ENCODE measurements around the gene SELE.
"Not testable (repeated sequence)": the region's sequence is repeated elsewhere in the genome, so short reads cannot be mapped to it uniquely, and the experiment has no call there.

Gene SELE

GRCh38 chr1:169745015-169745861 lies 11.4 kb upstream of the SELE start:
- H3K4me1 ChIP-seq (ENCODE audit: control insufficient read depth, insufficient read depth, low read length): no peaks in the 10 kb centered on the region
- H3K9ac ChIP-seq (ENCODE audit: low read length): no peak overlapping the region
- H3K27me3 ChIP-seq (ENCODE audit: control insufficient read depth, insufficient read depth, low read length): no peaks in the 10 kb centered on the region
- H3K4me3 ChIP-seq (ENCODE audit: low read length): no peak overlapping the region
- no peaks in the 10 kb centered on the region for H3K36me3 ChIP-seq (ENCODE audit: control insufficient read depth, insufficient read depth, low read length)
- no peak overlapping the region for H3K27ac ChIP-seq (ENCODE audit: low read depth, low read length)

GRCh38 chr1:169741666-169742394 lies 8.0 kb upstream of the SELE start:
- Histone ChIP-seq H3K27me3 (ENCODE audit: control insufficient read depth, insufficient read depth, low read length) (no peaks in the 10 kb centered on the region), H3K36me3 (ENCODE audit: control insufficient read depth, insufficient read depth, low read length) (no peaks in the 10 kb centered on the region), H3K9ac (ENCODE audit: low read length) (no peak overlapping the region), H3K4me1 (ENCODE audit: control insufficient read depth, insufficient read depth, low read length) (no peaks in the 10 kb centered on the region), H3K4me3 (ENCODE audit: low read length) (no peak overlapping the region), H3K27ac (ENCODE audit: low read depth, low read length) (no peak overlapping the region)

GRCh38 chr1:169739980-169740379 lies 6.1 kb upstream of the SELE start:
- Histone ChIP-seq H3K36me3 (ENCODE audit: control insufficient read depth, insufficient read depth, low read length) (no peaks in the 10 kb centered on the region), H3K4me1 (ENCODE audit: control insufficient read depth, insufficient read depth, low read length) (no peaks in the 10 kb centered on the region), H3K27me3 (ENCODE audit: control insufficient read depth, insufficient read depth, low read length) (no peaks in the 10 kb centered on the region), H3K9ac (ENCODE audit: low read length) (no peak overlapping the region), H3K4me3 (ENCODE audit: low read length) (no peak overlapping the region), H3K27ac (ENCODE audit: low read depth, low read length) (no peak overlapping the region)

- Histone ChIP-seq H3K4me1 (ENCODE audit: control insufficient read depth, insufficient read depth, low read length) (no peaks in the 10 kb centered on the region), H3K4me3 (ENCODE audit: low read length) (no peak overlapping the region), H3K36me3 (ENCODE audit: control insufficient read depth, insufficient read depth, low read length) (no peaks in the 10 kb centered on the region), H3K27ac (ENCODE audit: low read depth, low read length) (no peak overlapping the region), H3K9ac (ENCODE audit: low read length) (no peak overlapping the region), H3K27me3 (ENCODE audit: control insufficient read depth, insufficient read depth, low read length) (no peaks in the 10 kb centered on the region)
Measured at GRCh38 chr1:169731446-169731845, 2.4 kb downstream of the SELE start.

GRCh38 chr1:169729991-169730390 lies 3.9 kb downstream of the SELE start:
- Histone ChIP-seq H3K27ac (ENCODE audit: low read depth, low read length) (no peak overlapping the region), H3K4me1 (ENCODE audit: control insufficient read depth, insufficient read depth, low read length) (no peaks in the 10 kb centered on the region), H3K9ac (ENCODE audit: low read length) (no peak overlapping the region), H3K27me3 (ENCODE audit: control insufficient read depth, insufficient read depth, low read length) (no peaks in the 10 kb centered on the region), H3K4me3 (ENCODE audit: low read length) (no peak overlapping the region), H3K36me3 (ENCODE audit: control insufficient read depth, insufficient read depth, low read length) (no peaks in the 10 kb centered on the region)

- Histone ChIP-seq H3K4me1 (ENCODE audit: control insufficient read depth, insufficient read depth, low read length) (no peaks in the 10 kb centered on the region), H3K4me3 (ENCODE audit: low read length) (no peak overlapping the region), H3K9ac (ENCODE audit: low read length) (no peak overlapping the region), H3K36me3 (ENCODE audit: control insufficient read depth, insufficient read depth, low read length) (no peaks in the 10 kb centered on the region), H3K27ac (ENCODE audit: low read depth, low read length) (no peak overlapping the region), H3K27me3 (ENCODE audit: control insufficient read depth, insufficient read depth, low read length) (no peaks in the 10 kb centered on the region)
Measured at GRCh38 chr1:169727307-169727706, 6.6 kb downstream of the SELE start.

GRCh38 chr1:169726851-169727250 lies 7.0 kb downstream of the SELE start:
- no peaks in the 10 kb centered on the region for H3K4me1 ChIP-seq (ENCODE audit: control insufficient read depth, insufficient read depth, low read length)
- no peaks in the 10 kb centered on the region for H3K36me3 ChIP-seq (ENCODE audit: control insufficient read depth, insufficient read depth, low read length)
- H3K27me3 ChIP-seq (ENCODE audit: control insufficient read depth, insufficient read depth, low read length): no peaks in the 10 kb centered on the region
- no peak overlapping the region for H3K4me3 ChIP-seq (ENCODE audit: low read length)
- H3K9ac ChIP-seq (ENCODE audit: low read length): no peak overlapping the region
- no peak overlapping the region for H3K27ac ChIP-seq (ENCODE audit: low read depth, low read length)

GRCh38 chr1:169725930-169726329 lies 7.9 kb downstream of the SELE start:
- no peaks in the 10 kb centered on the region for H3K27me3 ChIP-seq (ENCODE audit: control insufficient read depth, insufficient read depth, low read length)
- no peak overlapping the region for H3K9ac ChIP-seq (ENCODE audit: low read length)
- no peaks in the 10 kb centered on the region for H3K4me1 ChIP-seq (ENCODE audit: control insufficient read depth, insufficient read depth, low read length)
- no peak overlapping the region for H3K4me3 ChIP-seq (ENCODE audit: low read length)
- H3K36me3 ChIP-seq (ENCODE audit: control insufficient read depth, insufficient read depth, low read length): no peaks in the 10 kb centered on the region
- H3K27ac ChIP-seq (ENCODE audit: low read depth, low read length): no peak overlapping the region

GRCh38 chr1:169724168-169724567 lies 9.7 kb downstream of the SELE start:
- Histone ChIP-seq H3K9ac (ENCODE audit: low read length) (no peak overlapping the region), H3K27me3 (ENCODE audit: control insufficient read depth, insufficient read depth, low read length) (no peaks in the 10 kb centered on the region), H3K36me3 (ENCODE audit: control insufficient read depth, insufficient read depth, low read length) (no peaks in the 10 kb centered on the region), H3K27ac (ENCODE audit: low read depth, low read length) (no peak overlapping the region), H3K4me3 (ENCODE audit: low read length) (no peak overlapping the region), H3K4me1 (ENCODE audit: control insufficient read depth, insufficient read depth, low read length) (no peaks in the 10 kb centered on the region)

GRCh38 chr1:169723763-169724162 lies 10.1 kb downstream of the SELE start:
- H3K4me3 ChIP-seq (ENCODE audit: low read length): no peak overlapping the region
- H3K9ac ChIP-seq (ENCODE audit: low read length): no peak overlapping the region
- H3K4me1 ChIP-seq (ENCODE audit: control insufficient read depth, insufficient read depth, low read length): no peaks in the 10 kb centered on the region
- H3K27me3 ChIP-seq (ENCODE audit: control insufficient read depth, insufficient read depth, low read length): no peaks in the 10 kb centered on the region
- no peak overlapping the region for H3K27ac ChIP-seq (ENCODE audit: low read depth, low read length)
- no peaks in the 10 kb centered on the region for H3K36me3 ChIP-seq (ENCODE audit: control insufficient read depth, insufficient read depth, low read length)

GRCh38 chr1:169722779-169723178 lies 11.1 kb downstream of the SELE start:
- Histone ChIP-seq H3K27ac (ENCODE audit: low read depth, low read length) (no peak overlapping the region), H3K9ac (ENCODE audit: low read length) (no peak overlapping the region), H3K36me3 (ENCODE audit: control insufficient read depth, insufficient read depth, low read length) (no peaks in the 10 kb centered on the region), H3K4me3 (ENCODE audit: low read length) (no peak overlapping the region), H3K27me3 (ENCODE audit: control insufficient read depth, insufficient read depth, low read length) (no peaks in the 10 kb centered on the region), H3K4me1 (ENCODE audit: control insufficient read depth, insufficient read depth, low read length) (no peaks in the 10 kb centered on the region)

- not testable (repeated sequence) for H3K4me3 ChIP-seq (ENCODE audit: low read length); H3K9ac ChIP-seq (ENCODE audit: low read length); H3K27ac ChIP-seq (ENCODE audit: low read depth, low read length); H3K4me1 ChIP-seq (ENCODE audit: control insufficient read depth, insufficient read depth, low read length); H3K27me3 ChIP-seq (ENCODE audit: control insufficient read depth, insufficient read depth, low read length); H3K36me3 ChIP-seq (ENCODE audit: control insufficient read depth, insufficient read depth, low read length)
Measured at GRCh38 chr1:169715100-169715499, 18.8 kb downstream of the SELE start.

- H3K9ac ChIP-seq (ENCODE audit: low read length); H3K4me1 ChIP-seq (ENCODE audit: control insufficient read depth, insufficient read depth, low read length); H3K4me3 ChIP-seq (ENCODE audit: low read length); H3K27ac ChIP-seq (ENCODE audit: low read depth, low read length); H3K27me3 ChIP-seq (ENCODE audit: control insufficient read depth, insufficient read depth, low read length); H3K36me3 ChIP-seq (ENCODE audit: control insufficient read depth, insufficient read depth, low read length): not testable (repeated sequence)
Measured at GRCh38 chr1:169713090-169713489, 20.8 kb downstream of the SELE start.

All from rectal smooth muscle tissue (tissue), 1 donor.